ENCODE data around the gene TCTN1. TPM values are rescaled to one million over a fixed set of nuclear protein-coding genes. Genes with fewer than 3 reads are reported as not detected.

Gene TCTN1
- total RNA-seq, 6 experiments from 2014 or later = 9.6 to 17.0 (median 10.8) TPM

DNA sequence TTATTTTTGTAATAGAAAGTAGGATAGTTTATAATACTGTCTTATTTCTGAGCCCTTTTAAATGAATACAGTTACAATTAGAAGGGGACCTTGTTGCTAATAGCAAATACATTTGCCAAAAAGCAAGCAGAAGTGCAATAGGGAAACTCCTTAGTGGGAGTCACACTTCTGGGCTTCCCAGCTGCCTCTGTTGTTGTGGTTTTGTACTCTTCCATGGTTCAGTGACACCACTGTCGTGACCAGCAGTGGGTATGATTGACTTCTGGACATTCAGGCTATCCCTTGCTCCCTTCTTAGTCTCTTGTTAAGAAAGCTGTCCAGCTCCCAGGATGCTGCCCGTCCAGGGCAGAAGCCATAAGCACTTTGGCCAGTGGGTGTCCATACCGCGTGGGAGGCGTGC, 22.6 kb downstream of the TCTN1 start:
- intact Hi-C loops (cut with DNase I) = no loop called here
- Histone ChIP-seq H3K27me3 (no peaks in the 10 kb centered on the region), H3K9me3 (no peaks in the 10 kb centered on the region), H3K36me3 (peaks cover 0 to 3% (median 0%) of the 10 kb centered on the region in 4 donors), H3K4me3 (no peak overlapping the region), H3K27ac (no peak overlapping the region), H3K4me1 (no peaks in the 10 kb centered on the region)
- ATAC-seq (no peak), DNase-seq (no peak)
- TF ChIP-seq, protein P1, sequence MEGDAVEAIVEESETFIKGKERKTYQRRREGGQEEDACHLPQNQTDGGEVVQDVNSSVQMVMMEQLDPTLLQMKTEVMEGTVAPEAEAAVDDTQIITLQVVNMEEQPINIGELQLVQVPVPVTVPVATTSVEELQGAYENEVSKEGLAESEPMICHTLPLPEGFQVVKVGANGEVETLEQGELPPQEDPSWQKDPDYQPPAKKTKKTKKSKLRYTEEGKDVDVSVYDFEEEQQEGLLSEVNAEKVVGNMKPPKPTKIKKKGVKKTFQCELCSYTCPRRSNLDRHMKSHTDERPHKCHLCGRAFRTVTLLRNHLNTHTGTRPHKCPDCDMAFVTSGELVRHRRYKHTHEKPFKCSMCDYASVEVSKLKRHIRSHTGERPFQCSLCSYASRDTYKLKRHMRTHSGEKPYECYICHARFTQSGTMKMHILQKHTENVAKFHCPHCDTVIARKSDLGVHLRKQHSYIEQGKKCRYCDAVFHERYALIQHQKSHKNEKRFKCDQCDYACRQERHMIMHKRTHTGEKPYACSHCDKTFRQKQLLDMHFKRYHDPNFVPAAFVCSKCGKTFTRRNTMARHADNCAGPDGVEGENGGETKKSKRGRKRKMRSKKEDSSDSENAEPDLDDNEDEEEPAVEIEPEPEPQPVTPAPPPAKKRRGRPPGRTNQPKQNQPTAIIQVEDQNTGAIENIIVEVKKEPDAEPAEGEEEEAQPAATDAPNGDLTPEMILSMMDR (IDR thresholded peaks at IDR 0.05) = no peak
- no peak for TF ChIP-seq POLR2A (IDR thresholded peaks at IDR 0.05)
- WGBS (ENCODE audit: insufficient coverage, low coverage, low lambda C conversion rate, missing lambda C conversion rate) = 80% methylated on average over 1 of the region's 5 CpGs

GRCh38 chr12:110637869-110638441, 24.0 kb downstream of the TCTN1 start:
- no peak for ATAC-seq
- Histone ChIP-seq H3K36me3 (no peaks in the 10 kb centered on the region), H3K27me3 (no peaks in the 10 kb centered on the region), H3K4me3 (no peak overlapping the region), H3K27ac (no peak overlapping the region), H3K4me1 (no peaks in the 10 kb centered on the region), H3K9me3 (no peaks in the 10 kb centered on the region)
- DNase-seq = no peak
- WGBS (ENCODE audit: insufficient coverage, low coverage, low lambda C conversion rate, missing lambda C conversion rate) = 63% methylated on average over 3 of the region's 3 CpGs
- no peak for TF ChIP-seq POLR2A (IDR thresholded peaks at IDR 0.05)
- TF ChIP-seq, protein P1 (IDR thresholded peaks at IDR 0.05) = no peak
- intact Hi-C loops (cut with DNase I) = no loop called here

GRCh38 chr12:110638796-110639195, 24.9 kb downstream of the TCTN1 start:
- WGBS (ENCODE audit: insufficient coverage, low coverage, low lambda C conversion rate, missing lambda C conversion rate) = 72% methylated on average over 3 of the region's 5 CpGs
- TF ChIP-seq, protein P1 (IDR thresholded peaks at IDR 0.05) = no peak
- TF ChIP-seq POLR2A (IDR thresholded peaks at IDR 0.05) = no peak
- intact Hi-C loops (cut with DNase I) = no loop called here
- H3K4me3 ChIP-seq = no peak overlapping the region
- DNase-seq = no peak
- H3K9me3 ChIP-seq = no peaks in the 10 kb centered on the region
- no peaks in the 10 kb centered on the region for H3K36me3 ChIP-seq
- ATAC-seq = no peak
- no peak overlapping the region for H3K27ac ChIP-seq
- no peaks in the 10 kb centered on the region for H3K4me1 ChIP-seq
- H3K27me3 ChIP-seq = no peaks in the 10 kb centered on the region

DNA sequence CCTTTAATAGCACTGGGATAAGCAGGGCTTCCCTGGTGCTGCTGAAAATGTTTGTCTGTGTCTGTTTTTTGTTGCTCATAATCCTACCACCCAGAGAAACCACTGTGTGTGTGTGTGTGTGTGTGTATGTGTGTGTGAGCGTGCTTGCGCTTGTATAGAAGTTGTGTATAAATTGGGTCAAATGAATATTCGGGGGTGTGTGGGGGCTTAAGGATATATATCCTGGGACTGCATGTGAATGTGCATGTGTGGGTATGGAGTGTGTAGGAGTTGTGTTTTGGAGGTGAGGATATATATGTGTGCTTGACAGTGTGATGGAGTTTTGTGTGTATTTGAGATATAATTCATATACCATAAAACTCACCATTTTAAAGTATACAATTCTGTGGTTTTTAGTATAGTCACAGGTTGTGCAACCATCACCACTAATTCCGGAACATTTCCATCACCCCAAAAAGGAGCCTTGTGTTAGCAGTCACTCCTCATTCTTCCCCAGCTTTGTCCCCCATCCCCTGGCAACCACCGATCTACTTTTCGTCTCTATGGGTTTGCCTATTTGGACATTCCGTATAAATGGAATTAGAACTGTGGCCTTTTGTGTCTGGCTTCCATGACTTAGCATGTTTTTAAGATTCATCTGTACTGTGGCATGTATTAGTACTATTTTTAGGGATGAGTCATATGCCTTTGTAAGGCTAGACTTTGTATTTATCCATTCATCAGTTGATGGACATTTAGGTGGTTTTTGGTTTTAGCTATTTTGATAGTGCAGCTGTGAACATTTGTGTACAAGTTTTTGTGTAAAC, 25.6 kb downstream of the TCTN1 start:
- no peaks in the 10 kb centered on the region for H3K4me1 ChIP-seq
- no peaks in the 10 kb centered on the region for H3K27me3 ChIP-seq
- DNase-seq = no peak
- H3K4me3 ChIP-seq = no peak overlapping the region
- no peaks in the 10 kb centered on the region for H3K36me3 ChIP-seq
- WGBS (ENCODE audit: insufficient coverage, low coverage, low lambda C conversion rate, missing lambda C conversion rate) = 78% methylated on average over 7 of the region's 7 CpGs
- ATAC-seq = peak in 1 of 4 donors; percentile 26
- no peak overlapping the region for H3K27ac ChIP-seq
- intact Hi-C loops (cut with DNase I) = no loop called here
- TF ChIP-seq, protein P1 (IDR thresholded peaks at IDR 0.05) = no peak
- TF ChIP-seq POLR2A (IDR thresholded peaks at IDR 0.05) = no peak
- no peaks in the 10 kb centered on the region for H3K9me3 ChIP-seq

Measured in right lobe of liver (tissue), 6 donors.